ENCODE results near the gene SLC30A4. TPM values are rescaled to one million over a fixed set of nuclear protein-coding genes. Genes with fewer than 3 reads are reported as not detected.

The SLC30A4 gene
- total and polyA plus RNA-seq, 2 experiments from 2014 or later: not detected

GRCh38 chr15:45486317-45486716 lies 36.2 kb downstream of the SLC30A4 start:
- Mint-ChIP-seq H3K4me1 (peaks cover 4% of the 10 kb centered on the region; the same call in 2 of the 3 replicates), H3K36me3 (ENCODE audit: low read depth) (no peaks in the 10 kb centered on the region), H3K27ac (no peak overlapping the region), H3K27me3 (ENCODE audit: insufficient read depth, low read depth, poor library complexity) (peaks cover 7% of the 10 kb centered on the region), H3K9me3 (no peaks in the 10 kb centered on the region), H3K4me3 (no peak overlapping the region)
- Histone ChIP-seq H4K20me1 (replicated peaks; ENCODE audit: insufficient read depth) (peaks cover 3% of the 10 kb centered on the region; the same call in 1 of the 2 replicates), H3K36me3 (ENCODE audit: insufficient read depth) (no peaks in the 10 kb centered on the region), H3K27ac (ENCODE audit: low read depth) (no peak overlapping the region), H3K27me3 (ENCODE audit: insufficient read depth) (peaks cover 70% of the 10 kb centered on the region), H3K9me2 (ENCODE audit: insufficient read depth) (no peaks in the 10 kb centered on the region), H3K4me3 (no peak overlapping the region), H3F3A (replicated peaks; ENCODE audit: low read depth) (no peaks in the 10 kb centered on the region), H3K4me1 (ENCODE audit: insufficient read depth) (peaks cover 4% of the 10 kb centered on the region), H3K79me2 (replicated peaks; ENCODE audit: insufficient read depth) (no peaks in the 10 kb centered on the region), H2AFZ (no peak overlapping the region), H3K4me2 (no peak overlapping the region)
- TF ChIP-seq EZH2 (IDR thresholded peaks at IDR 0.05; ENCODE audit: low read depth, unreplicated experiment) (no peak), JUNB (IDR thresholded peaks at IDR 0.05; ENCODE audit: unreplicated experiment) (no peak), NANOG (IDR thresholded peaks at IDR 0.05; ENCODE audit: borderline replicate concordance) (no peak), CTCF (conservative IDR thresholded peaks at IDR 0.05; ENCODE audit: low read depth in 2 of 2) (no peak), ETS1 (IDR thresholded peaks at IDR 0.05) (no peak), ZNF462 (CRISPR knock-in tag; IDR thresholded peaks at IDR 0.05) (no peak), ZNF114 (CRISPR knock-in tag; IDR thresholded peaks at IDR 0.05) (no peak), ZNF331 (CRISPR knock-in tag; IDR thresholded peaks at IDR 0.05; ENCODE audit: low read depth) (no peak), REST (IDR thresholded peaks at IDR 0.05; ENCODE audit: unreplicated experiment) (no peak), CREB1 (CRISPR knock-in tag; IDR thresholded peaks at IDR 0.05; ENCODE audit: low read depth) (no peak), EZH2phosphoT487 (IDR thresholded peaks at IDR 0.05; ENCODE audit: unreplicated experiment) (no peak), STAT1 (IDR thresholded peaks at IDR 0.05; ENCODE audit: unreplicated experiment) (no peak), POLR2AphosphoS5 (IDR thresholded peaks at IDR 0.05; ENCODE audit: low read depth) (no peak)
- no peak for DNase-seq (ENCODE audit: low spot score)
- no peak for ATAC-seq

Measured in GM23338 (cell line).